Measurements from ENCODE around the gene KCNE3. TPM values are rescaled to one million over a fixed set of nuclear protein-coding genes. Genes with fewer than 3 reads are reported as not detected.
A peak's percentile ranks its signal among the peaks of the same experiment; 100 is the strongest.
"Not testable (repeated sequence)": the region's sequence is repeated elsewhere in the genome, so short reads cannot be mapped to it uniquely, and the experiment has no call there.

Gene KCNE3
- total RNA-seq, 1 donor from 2014 or later = 0.70 TPM

GRCh38 chr11:74443071-74443864 lies 24.1 kb downstream of the KCNE3 start:
- peak; percentile 43 for DNase-seq (ENCODE audit: low read depth)

GRCh38 chr11:74442636-74443035 lies 24.7 kb downstream of the KCNE3 start:
- DNase-seq (ENCODE audit: low read depth) = no peak

GRCh38 chr11:74438681-74439080 lies 28.7 kb downstream of the KCNE3 start:
- DNase-seq (ENCODE audit: low read depth) = no peak

- DNase-seq (ENCODE audit: low read depth) = no peak
Observed at GRCh38 chr11:74437441-74438042, 29.8 kb downstream of the KCNE3 start.

- no peak for DNase-seq (ENCODE audit: low read depth)
Observed at GRCh38 chr11:74434528-74434927, 32.8 kb downstream of the KCNE3 start.

GRCh38 chr11:74429205-74429604 lies 38.1 kb downstream of the KCNE3 start:
- DNase-seq (ENCODE audit: low read depth) = no peak

- DNase-seq (ENCODE audit: low read depth) = no peak
Observed at GRCh38 chr11:74427384-74427886, 39.9 kb downstream of the KCNE3 start.

- DNase-seq (ENCODE audit: low read depth) = no peak
Observed at GRCh38 chr11:74425100-74425499, 42.2 kb downstream of the KCNE3 start.

GRCh38 chr11:74418509-74418895 lies 48.8 kb downstream of the KCNE3 start:
- peak; percentile 73 for DNase-seq (ENCODE audit: low read depth)

GRCh38 chr11:74417860-74418508 lies 49.4 kb downstream of the KCNE3 start:
- DNase-seq (ENCODE audit: low read depth) = peak; percentile 59

GRCh38 chr11:74417379-74417804 lies 50.0 kb downstream of the KCNE3 start:
- DNase-seq (ENCODE audit: low read depth) = peak; percentile 17

GRCh38 chr11:74416974-74417373 lies 50.4 kb downstream of the KCNE3 start:
- DNase-seq (ENCODE audit: low read depth) = not testable (repeated sequence)

GRCh38 chr11:74412733-74413359 lies 54.5 kb downstream of the KCNE3 start:
- DNase-seq (ENCODE audit: low read depth) = no peak

GRCh38 chr11:74412321-74412720 lies 55.0 kb downstream of the KCNE3 start:
- no peak for DNase-seq (ENCODE audit: low read depth)

GRCh38 chr11:74409633-74410032 lies 57.7 kb downstream of the KCNE3 start:
- no peak for DNase-seq (ENCODE audit: low read depth)

Other genes starting within 250 kb of the KCNE3 start
- gene P4HA3, start 155.9 kb downstream of the KCNE3 start, total RNA-seq = 0.42 TPM in 1 of 2 replicates, not detected in the other
- 17.9 and 20.3 TPM in 2 replicates for gene PGM2L1, start 69.1 kb downstream of the KCNE3 start, total RNA-seq
- gene LIPT2, start 26.2 kb upstream of the KCNE3 start, total RNA-seq = 2.3 and 4.5 TPM in 2 replicates
- 5.8 and 9.6 TPM in 2 replicates for gene POLD3, start 125.0 kb upstream of the KCNE3 start, total RNA-seq

All from myocyte (in vitro differentiated cells).